ENCODE data around the gene ADRA2A. TPM values are rescaled to one million over a fixed set of nuclear protein-coding genes. Genes with fewer than 3 reads are reported as not detected.

The ADRA2A gene
- total RNA-seq, 2 donors from 2014 or later = 1.9 TPM; not detected in 1

DNA sequence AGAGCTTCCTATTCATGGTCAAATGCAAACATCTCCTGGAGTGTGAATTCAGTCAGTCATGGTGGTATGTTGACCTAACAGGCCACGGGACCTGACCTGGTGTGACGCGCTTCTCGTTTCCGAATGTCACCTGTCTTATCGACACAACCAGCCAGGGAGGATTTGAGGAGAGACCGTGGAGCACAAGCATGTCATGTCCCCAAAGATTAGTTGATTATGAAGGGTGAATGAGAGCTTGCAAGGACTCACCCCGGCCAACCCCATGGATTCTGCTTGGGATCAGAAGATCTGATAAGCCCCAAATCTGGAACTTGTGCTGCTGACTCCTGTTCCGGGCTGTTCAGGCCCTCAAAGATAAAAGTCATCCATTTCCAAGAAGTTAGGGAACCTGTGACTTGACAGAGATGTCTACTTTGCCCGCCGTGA lies 10.5 kb downstream of the ADRA2A start:
- H3K4me3 Mint-ChIP-seq = no peak overlapping the region
- H3K9me3 ChIP-seq (ENCODE audit: control insufficient read depth, low read length, poor library complexity, severe bottlenecking) = no peaks in the 10 kb centered on the region
- no peak overlapping the region for H3K27ac Mint-ChIP-seq
- H3K27me3 Mint-ChIP-seq = peaks cover 50% of the 10 kb centered on the region
- H3K36me3 Mint-ChIP-seq (ENCODE audit: low read depth) = peaks cover 3% of the 10 kb centered on the region
- H3K4me1 Mint-ChIP-seq = peaks cover 2% of the 10 kb centered on the region
- no peak for ATAC-seq
- DNase-seq = no peak

GRCh38 chr10:111087968-111088505 lies 11.2 kb downstream of the ADRA2A start:
- peaks cover 2% of the 10 kb centered on the region for H3K4me1 Mint-ChIP-seq

DNA sequence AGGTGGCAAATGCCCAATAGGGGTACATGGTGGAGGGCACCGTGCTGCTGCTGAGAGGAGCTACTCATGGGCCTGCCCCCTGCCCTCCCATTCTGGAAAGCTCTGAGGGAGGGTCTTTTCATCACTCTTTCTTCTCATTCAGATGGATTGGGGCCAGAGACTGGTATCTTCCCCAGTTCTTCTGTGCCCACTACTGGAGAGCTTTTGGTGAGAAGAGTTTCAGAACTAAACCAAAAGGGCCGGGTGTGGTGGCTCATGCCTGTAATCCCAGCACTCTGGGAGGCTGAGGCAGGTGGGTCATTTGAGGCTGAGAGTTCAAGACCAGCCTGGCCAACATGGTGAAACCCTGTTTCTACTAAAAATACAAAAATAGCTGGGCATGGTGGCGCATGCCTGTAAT lies 12.5 kb downstream of the ADRA2A start:
- ATAC-seq (no peak), DNase-seq (no peak)
- H3K36me3 Mint-ChIP-seq (ENCODE audit: low read depth) = peaks cover 3% of the 10 kb centered on the region
- no peak overlapping the region for H3K4me3 Mint-ChIP-seq
- H3K27ac Mint-ChIP-seq = no peak overlapping the region
- peaks cover 54% of the 10 kb centered on the region for H3K27me3 Mint-ChIP-seq
- H3K4me1 Mint-ChIP-seq = peaks cover 2% of the 10 kb centered on the region
- no peaks in the 10 kb centered on the region for H3K9me3 ChIP-seq (ENCODE audit: control insufficient read depth, low read length, poor library complexity, severe bottlenecking)

More at GRCh38 chr10:111087968-111088505, 11.2 kb downstream of the ADRA2A start:
- H3K36me3 Mint-ChIP-seq (ENCODE audit: low read depth) = peaks cover 3% of the 10 kb centered on the region
- no peak for ATAC-seq
- H3K27me3 Mint-ChIP-seq = peaks cover 50% of the 10 kb centered on the region
- no peak for DNase-seq
- H3K9me3 ChIP-seq (ENCODE audit: control insufficient read depth, low read length, poor library complexity, severe bottlenecking) = no peaks in the 10 kb centered on the region
- H3K27ac Mint-ChIP-seq = no peak overlapping the region
- no peak overlapping the region for H3K4me3 Mint-ChIP-seq

DNA sequence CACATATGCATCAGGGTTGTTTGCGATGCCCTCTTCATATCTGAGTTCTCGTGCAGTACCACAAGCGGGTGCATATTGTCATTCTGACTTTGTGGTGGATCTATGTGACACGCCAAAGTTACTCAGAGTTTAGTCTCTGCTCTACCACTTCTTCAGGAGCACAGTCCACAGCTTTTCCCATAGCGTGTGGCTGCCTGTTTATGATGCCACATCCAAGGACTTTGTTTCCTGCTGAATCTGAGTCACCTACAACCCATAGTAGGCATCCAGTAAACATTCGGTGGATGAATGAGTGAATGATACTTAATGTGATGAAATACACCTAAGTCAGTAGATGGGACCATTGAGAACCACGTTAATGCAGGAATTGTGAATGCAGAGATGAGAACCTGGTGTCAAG lies 15.0 kb downstream of the ADRA2A start:
- Mint-ChIP-seq H3K4me3 (no peak overlapping the region), H3K4me1 (peaks cover 2% of the 10 kb centered on the region), H3K27me3 (peaks cover 64% of the 10 kb centered on the region), H3K36me3 (ENCODE audit: low read depth) (peaks cover 3% of the 10 kb centered on the region), H3K27ac (no peak overlapping the region)
- DNase-seq (no peak), ATAC-seq (no peak)
- H3K9me3 ChIP-seq (ENCODE audit: control insufficient read depth, low read length, poor library complexity, severe bottlenecking) = no peaks in the 10 kb centered on the region

DNA sequence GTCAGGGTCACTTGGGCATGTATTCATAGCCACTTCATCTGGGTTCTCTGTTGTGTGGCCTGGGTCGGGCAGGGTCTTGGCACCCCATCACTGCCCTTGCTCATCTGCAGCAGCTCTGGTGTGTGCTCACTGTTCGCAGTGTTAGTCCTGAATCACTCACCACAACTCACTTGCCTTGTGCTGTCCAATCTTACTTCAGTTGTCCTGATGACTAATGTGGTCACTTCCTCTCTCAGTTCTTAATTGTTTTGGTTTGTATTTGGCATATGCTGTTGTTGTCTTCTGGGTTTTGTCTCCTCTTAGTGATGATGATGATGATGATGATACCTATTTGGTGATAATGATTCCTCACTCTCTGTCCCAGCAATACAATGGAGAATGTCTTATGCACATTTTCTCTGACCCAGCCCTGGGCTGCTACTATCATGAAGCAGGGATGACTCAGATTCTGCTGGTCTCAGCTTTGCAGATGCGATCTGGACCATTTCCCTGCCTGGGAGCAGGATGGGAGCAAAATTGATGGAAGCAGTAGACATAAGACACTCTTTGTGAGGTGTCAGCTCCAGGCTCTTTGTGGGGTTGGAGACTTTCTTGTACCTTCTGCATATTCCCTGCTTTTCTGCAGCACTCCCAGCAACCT lies 17.0 kb downstream of the ADRA2A start:
- Mint-ChIP-seq H3K27ac (no peak overlapping the region), H3K4me3 (no peak overlapping the region), H3K36me3 (ENCODE audit: low read depth) (peaks cover 2% of the 10 kb centered on the region), H3K27me3 (peaks cover 57% of the 10 kb centered on the region), H3K4me1 (peaks cover 2% of the 10 kb centered on the region)
- ATAC-seq (no peak), DNase-seq (no peak)
- H3K9me3 ChIP-seq (ENCODE audit: control insufficient read depth, low read length, poor library complexity, severe bottlenecking) = no peaks in the 10 kb centered on the region

- Mint-ChIP-seq H3K36me3 (ENCODE audit: low read depth) (no peaks in the 10 kb centered on the region), H3K27ac (no peak overlapping the region), H3K4me1 (no peaks in the 10 kb centered on the region), H3K4me3 (no peak overlapping the region), H3K27me3 (peaks cover 72% of the 10 kb centered on the region)
- H3K9me3 ChIP-seq (ENCODE audit: control insufficient read depth, low read length, poor library complexity, severe bottlenecking) = no peaks in the 10 kb centered on the region
- ATAC-seq (no peak), DNase-seq (no peak)
These were observed 22.0 kb downstream of the ADRA2A start for GRCh38 chr10:111098679-111099437.

DNA sequence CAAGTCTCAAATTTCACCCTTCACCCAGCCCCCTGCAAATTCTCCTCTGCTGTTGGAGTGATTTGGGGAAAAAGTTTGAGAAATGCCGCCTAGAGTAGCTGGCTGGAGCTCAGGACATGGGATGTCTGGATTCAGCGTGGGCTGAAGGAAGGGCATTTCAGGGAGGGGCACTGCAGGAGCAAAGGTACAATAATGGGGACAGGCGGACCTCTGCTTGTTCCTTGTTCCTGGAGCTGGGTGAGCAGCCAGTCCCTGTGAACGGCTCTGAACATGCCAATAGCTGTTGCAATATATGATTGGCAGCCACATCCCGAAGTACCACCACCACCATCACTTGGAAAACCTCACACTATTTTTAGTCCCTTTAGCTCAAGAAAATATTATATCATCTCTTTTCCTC lies 23.4 kb downstream of the ADRA2A start:
- Mint-ChIP-seq H3K4me3 (no peak overlapping the region), H3K27ac (no peak overlapping the region)

DNA sequence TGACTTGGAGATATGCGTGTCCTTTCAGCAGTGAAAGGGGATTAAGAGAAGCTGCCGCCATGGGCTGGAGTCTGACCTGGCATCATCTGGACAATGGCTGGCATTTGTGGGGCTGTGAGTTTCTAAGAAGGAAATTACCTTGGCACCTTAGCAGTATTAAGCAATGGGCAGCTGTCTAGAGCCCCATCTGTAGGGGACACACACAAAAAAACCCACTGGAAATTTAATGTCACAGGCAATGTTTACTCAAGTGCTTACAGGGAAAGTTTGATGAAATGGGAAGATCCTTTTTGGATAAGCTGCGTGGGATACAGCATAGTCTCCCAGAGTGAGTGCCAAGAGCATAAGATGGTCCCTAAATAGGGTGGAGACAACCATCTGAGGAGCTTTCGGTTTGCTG lies 25.0 kb downstream of the ADRA2A start:
- H3K27ac Mint-ChIP-seq = no peak overlapping the region
- H3K9me3 ChIP-seq (ENCODE audit: control insufficient read depth, low read length, poor library complexity, severe bottlenecking) = no peaks in the 10 kb centered on the region
- no peak for ATAC-seq
- no peaks in the 10 kb centered on the region for H3K4me1 Mint-ChIP-seq
- H3K4me3 Mint-ChIP-seq = no peak overlapping the region
- DNase-seq = no peak
- peaks cover 2% of the 10 kb centered on the region for H3K36me3 Mint-ChIP-seq (ENCODE audit: low read depth)
- peaks cover 73% of the 10 kb centered on the region for H3K27me3 Mint-ChIP-seq

More for the DNA sequence above, 23.4 kb downstream of the ADRA2A start:
- Mint-ChIP-seq H3K36me3 (ENCODE audit: low read depth) (no peaks in the 10 kb centered on the region), H3K27me3 (peaks cover 68% of the 10 kb centered on the region), H3K4me1 (no peaks in the 10 kb centered on the region)
- no peaks in the 10 kb centered on the region for H3K9me3 ChIP-seq (ENCODE audit: control insufficient read depth, low read length, poor library complexity, severe bottlenecking)
- DNase-seq (no peak), ATAC-seq (no peak)

- no peak for ATAC-seq
- DNase-seq = no peak
- peaks cover 76% of the 10 kb centered on the region for H3K27me3 Mint-ChIP-seq
- no peak overlapping the region for H3K4me3 Mint-ChIP-seq
- no peak overlapping the region for H3K27ac Mint-ChIP-seq
- no peaks in the 10 kb centered on the region for H3K9me3 ChIP-seq (ENCODE audit: control insufficient read depth, low read length, poor library complexity, severe bottlenecking)
- H3K4me1 Mint-ChIP-seq = no peaks in the 10 kb centered on the region
- H3K36me3 Mint-ChIP-seq (ENCODE audit: low read depth) = peaks cover 2% of the 10 kb centered on the region
These were observed 25.6 kb downstream of the ADRA2A start for GRCh38 chr10:111102359-111102837.

DNA sequence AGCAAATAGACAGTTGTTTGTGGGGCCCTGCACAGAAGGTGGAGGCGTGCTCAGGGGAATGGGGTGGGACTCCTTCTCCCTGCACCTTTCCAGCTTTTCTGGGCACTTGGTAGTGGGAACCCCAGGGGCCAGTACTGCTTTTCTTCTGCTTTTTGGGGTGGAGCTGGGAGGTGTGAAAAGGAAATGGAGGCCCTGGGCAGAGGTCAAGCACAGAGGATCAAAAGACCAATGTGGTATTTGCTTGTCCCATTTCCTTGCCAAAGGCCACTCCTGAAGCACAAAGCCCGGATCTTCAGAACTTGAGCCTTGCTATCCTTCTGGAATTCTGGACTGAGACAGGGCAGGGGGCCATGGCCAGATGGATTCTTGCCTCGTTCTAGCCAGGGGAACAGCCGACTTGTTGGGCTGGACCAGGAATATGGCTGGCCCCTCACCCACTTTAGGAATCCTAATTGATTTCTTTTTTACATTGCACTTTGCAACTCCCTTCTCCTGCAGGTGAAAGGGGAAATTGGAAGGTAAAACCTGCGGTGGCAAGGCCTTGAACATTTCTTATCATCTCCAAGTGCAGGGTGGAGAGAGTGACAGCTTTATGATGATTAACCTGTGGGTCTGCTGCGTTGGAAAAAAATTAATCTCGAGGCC lies 26.5 kb downstream of the ADRA2A start:
- ATAC-seq (no peak), DNase-seq (no peak)
- no peaks in the 10 kb centered on the region for H3K9me3 ChIP-seq (ENCODE audit: control insufficient read depth, low read length, poor library complexity, severe bottlenecking)
- Mint-ChIP-seq H3K36me3 (ENCODE audit: low read depth) (peaks cover 2% of the 10 kb centered on the region), H3K4me1 (no peaks in the 10 kb centered on the region), H3K27me3 (peaks cover 76% of the 10 kb centered on the region), H3K4me3 (no peak overlapping the region), H3K27ac (no peak overlapping the region)

GRCh38 chr10:111104811-111105210 lies 28.0 kb downstream of the ADRA2A start:
- peaks cover 2% of the 10 kb centered on the region for H3K4me1 Mint-ChIP-seq
- ATAC-seq (no peak), DNase-seq (no peak)
- no peaks in the 10 kb centered on the region for H3K9me3 ChIP-seq (ENCODE audit: control insufficient read depth, low read length, poor library complexity, severe bottlenecking)
- peaks cover 2% of the 10 kb centered on the region for H3K36me3 Mint-ChIP-seq (ENCODE audit: low read depth)
- H3K27ac Mint-ChIP-seq = no peak overlapping the region
- no peak overlapping the region for H3K4me3 Mint-ChIP-seq
- H3K27me3 Mint-ChIP-seq = peaks cover 64% of the 10 kb centered on the region

- ATAC-seq = no peak
- H3K36me3 Mint-ChIP-seq (ENCODE audit: low read depth) = peaks cover 2% of the 10 kb centered on the region
- H3K4me1 Mint-ChIP-seq = peaks cover 2% of the 10 kb centered on the region
- peaks cover 53% of the 10 kb centered on the region for H3K27me3 Mint-ChIP-seq
- H3K27ac Mint-ChIP-seq = no peak overlapping the region
- DNase-seq = no peak
- no peak overlapping the region for H3K4me3 Mint-ChIP-seq
- no peaks in the 10 kb centered on the region for H3K9me3 ChIP-seq (ENCODE audit: control insufficient read depth, low read length, poor library complexity, severe bottlenecking)
These were observed 29.3 kb downstream of the ADRA2A start for GRCh38 chr10:111106081-111106480.

DNA sequence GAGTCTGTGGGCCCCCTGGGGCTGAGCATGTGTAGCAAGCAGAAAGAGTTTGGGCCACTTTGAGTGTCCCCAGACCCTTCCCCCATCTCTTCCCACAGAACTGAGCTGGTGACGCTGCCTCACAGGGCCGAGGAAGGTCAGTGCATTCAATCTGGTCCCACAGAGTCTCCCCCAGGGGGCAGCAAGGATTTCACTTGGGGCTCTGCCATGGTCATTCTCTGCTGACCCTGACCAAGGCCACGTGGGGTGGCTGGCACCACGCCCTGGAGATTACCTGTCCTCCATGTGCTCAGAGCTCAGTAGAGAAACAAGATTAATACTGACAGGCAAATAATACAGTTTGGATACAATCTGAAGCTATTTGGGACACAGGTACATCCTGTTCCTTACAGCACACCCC lies 30.2 kb downstream of the ADRA2A start:
- no peak overlapping the region for H3K27ac Mint-ChIP-seq
- H3K27me3 Mint-ChIP-seq = peaks cover 44% of the 10 kb centered on the region
- no peaks in the 10 kb centered on the region for H3K9me3 ChIP-seq (ENCODE audit: control insufficient read depth, low read length, poor library complexity, severe bottlenecking)
- H3K36me3 Mint-ChIP-seq (ENCODE audit: low read depth) = peaks cover 4% of the 10 kb centered on the region
- no peak for ATAC-seq
- H3K4me1 Mint-ChIP-seq = peaks cover 2% of the 10 kb centered on the region
- no peak overlapping the region for H3K4me3 Mint-ChIP-seq
- no peak for DNase-seq

Measured in T-helper 17 cell (primary cell).